ENCODE results near the gene TANGO2.

TANGO2 gene

GRCh38 chr22:20028855-20029549, 8.1 kb downstream of the TANGO2 start:
- peak in 1 of 2 experiments; percentile 19 for DNase-seq

- no peak for DNase-seq
Measured at GRCh38 chr22:20029550-20030225, 8.8 kb downstream of the TANGO2 start.

- no peak for DNase-seq
Measured at GRCh38 chr22:20031732-20032406, 11.0 kb downstream of the TANGO2 start.

GRCh38 chr22:20032407-20032991, 11.6 kb downstream of the TANGO2 start:
- DNase-seq: no peak

- no peak for DNase-seq
Measured at GRCh38 chr22:20033045-20033706, 12.3 kb downstream of the TANGO2 start.

GRCh38 chr22:20034143-20034542, 13.2 kb downstream of the TANGO2 start:
- DNase-seq: no peak

GRCh38 chr22:20035375-20036083, 14.6 kb downstream of the TANGO2 start:
- DNase-seq: no peak

GRCh38 chr22:20036084-20036482, 15.2 kb downstream of the TANGO2 start:
- no peak for DNase-seq

GRCh38 chr22:20036535-20037392, 15.9 kb downstream of the TANGO2 start:
- no peak for DNase-seq

GRCh38 chr22:20037419-20037818, 16.5 kb downstream of the TANGO2 start:
- no peak for DNase-seq

- DNase-seq: no peak
Measured at GRCh38 chr22:20038574-20038973, 17.7 kb downstream of the TANGO2 start.

GRCh38 chr22:20039683-20040325, 18.9 kb downstream of the TANGO2 start:
- peak in 1 of 2 experiments; percentile 34 for DNase-seq

GRCh38 chr22:20040327-20041200, 19.7 kb downstream of the TANGO2 start:
- no peak for DNase-seq

- no peak for DNase-seq
Measured at GRCh38 chr22:20043057-20043996, 22.4 kb downstream of the TANGO2 start.

GRCh38 chr22:20043997-20044342, 23.1 kb downstream of the TANGO2 start:
- no peak for DNase-seq

GRCh38 chr22:20044495-20045151, 23.7 kb downstream of the TANGO2 start:
- DNase-seq: no peak

GRCh38 chr22:20046730-20047129, 25.8 kb downstream of the TANGO2 start:
- DNase-seq: no peak

GRCh38 chr22:20051927-20052308, 31.0 kb downstream of the TANGO2 start:
- DNase-seq: no peak

All from NCI-H446 (cell line).